ENCODE measurements around the gene PPP1R15A.
A peak's percentile ranks its signal among the peaks of the same experiment; 100 is the strongest.
"Not testable (repeated sequence)": the region's sequence is repeated elsewhere in the genome, so short reads cannot be mapped to it uniquely, and the experiment has no call there.

PPP1R15A gene

GRCh38 chr19:48881741-48882657 is 9.8 kb downstream of the PPP1R15A start:
- Mint-ChIP-seq H3K9me3 (no peaks in the 10 kb centered on the region), H3K27me3 (no peaks in the 10 kb centered on the region), H3K4me3 (no peak overlapping the region), H3K4me1 (peaks cover 10 to 19% of the 10 kb centered on the region in 2 donors), H3K36me3 (peaks cover 11 to 20% of the 10 kb centered on the region in 2 donors), H3K27ac (no peak overlapping the region)
- no peak for DNase-seq
- peak; percentile 49 to 69 for ATAC-seq (replicated peaks)

GRCh38 chr19:48883726-48884125 is 11.5 kb downstream of the PPP1R15A start:
- Mint-ChIP-seq H3K9me3 (no peaks in the 10 kb centered on the region), H3K4me3 (no peak overlapping the region)
- DNase-seq = no peak

GRCh38 chr19:48887861-48888612 is 15.8 kb downstream of the PPP1R15A start:
- ATAC-seq (replicated peaks) (no peak), DNase-seq (no peak)
- no peaks in the 10 kb centered on the region for H3K9me3 Mint-ChIP-seq
- no peak overlapping the region for H3K4me3 Mint-ChIP-seq
- no peaks in the 10 kb centered on the region for H3K36me3 Mint-ChIP-seq
- peaks cover 7 to 22% of the 10 kb centered on the region in 2 donors for H3K27me3 Mint-ChIP-seq
- H3K4me1 Mint-ChIP-seq = peaks cover 0 to 4% of the 10 kb centered on the region in 2 donors
- H3K27ac Mint-ChIP-seq = no peak overlapping the region

More at GRCh38 chr19:48883726-48884125, 11.5 kb downstream of the PPP1R15A start:
- no peak for ATAC-seq (replicated peaks)
- no peak overlapping the region for H3K27ac Mint-ChIP-seq
- peaks cover 5 to 6% of the 10 kb centered on the region in 2 donors for H3K4me1 Mint-ChIP-seq
- peaks cover 0 to 3% of the 10 kb centered on the region in 2 donors for H3K27me3 Mint-ChIP-seq
- H3K36me3 Mint-ChIP-seq = peaks cover 0 to 4% of the 10 kb centered on the region in 2 donors

GRCh38 chr19:48889496-48889895 is 17.3 kb downstream of the PPP1R15A start:
- not testable (repeated sequence) for H3K9me3 Mint-ChIP-seq; H3K27ac Mint-ChIP-seq; DNase-seq; H3K4me1 Mint-ChIP-seq; H3K36me3 Mint-ChIP-seq; ATAC-seq (replicated peaks); H3K4me3 Mint-ChIP-seq
- H3K27me3 Mint-ChIP-seq = peaks cover 18 to 26% of the 10 kb centered on the region in 2 donors

- ATAC-seq (replicated peaks) (no peak), DNase-seq (no peak)
- Mint-ChIP-seq H3K36me3 (no peaks in the 10 kb centered on the region), H3K27ac (no peak overlapping the region), H3K4me3 (no peak overlapping the region), H3K4me1 (peaks cover 8% of the 10 kb centered on the region in 2 donors), H3K9me3 (no peaks in the 10 kb centered on the region), H3K27me3 (peaks cover 28 to 34% of the 10 kb centered on the region in 2 donors)
Observed at GRCh38 chr19:48890551-48890950, 18.3 kb downstream of the PPP1R15A start.

- no peak overlapping the region for H3K27ac Mint-ChIP-seq
- no peak for ATAC-seq (replicated peaks)
- peaks cover 16 to 33% of the 10 kb centered on the region in 2 donors for H3K4me1 Mint-ChIP-seq
- peaks cover 45 to 49% of the 10 kb centered on the region in 2 donors for H3K27me3 Mint-ChIP-seq
- no peak for DNase-seq
- peaks cover 2 to 4% of the 10 kb centered on the region in 2 donors for H3K36me3 Mint-ChIP-seq
- no peaks in the 10 kb centered on the region for H3K9me3 Mint-ChIP-seq
- peak overlapping the region; percentile 71 to 75 for H3K4me3 Mint-ChIP-seq
Observed at GRCh38 chr19:48895226-48895625, 23.0 kb downstream of the PPP1R15A start.

GRCh38 chr19:48896191-48896720 is 24.0 kb downstream of the PPP1R15A start:
- H3K4me3 Mint-ChIP-seq = peak overlapping the region; percentile 71 to 75
- H3K27ac Mint-ChIP-seq = no peak overlapping the region
- H3K36me3 Mint-ChIP-seq = peaks cover 3 to 8% of the 10 kb centered on the region in 2 donors
- H3K27me3 Mint-ChIP-seq = peaks cover 40 to 42% of the 10 kb centered on the region in 2 donors
- no peaks in the 10 kb centered on the region for H3K9me3 Mint-ChIP-seq
- ATAC-seq (replicated peaks) (peak; percentile 30 to 31), DNase-seq (no peak)
- peaks cover 19 to 43% of the 10 kb centered on the region in 2 donors for H3K4me1 Mint-ChIP-seq

- H3K27me3 Mint-ChIP-seq = peaks cover 32 to 42% of the 10 kb centered on the region in 2 donors
- H3K9me3 Mint-ChIP-seq = no peaks in the 10 kb centered on the region
- H3K4me3 Mint-ChIP-seq = no peak overlapping the region
- H3K36me3 Mint-ChIP-seq = peaks cover 7 to 12% of the 10 kb centered on the region in 2 donors
- peaks cover 17 to 50% of the 10 kb centered on the region in 2 donors for H3K4me1 Mint-ChIP-seq
- ATAC-seq (replicated peaks) (no peak), DNase-seq (no peak)
- H3K27ac Mint-ChIP-seq = no peak overlapping the region
Observed at GRCh38 chr19:48897181-48897580, 25.0 kb downstream of the PPP1R15A start.

- Mint-ChIP-seq H3K4me1 (peaks cover 21 to 56% of the 10 kb centered on the region in 2 donors), H3K27me3 (peaks cover 22 to 32% of the 10 kb centered on the region in 2 donors), H3K27ac (peak overlapping the region; percentile 95), H3K36me3 (peaks cover 13 to 24% of the 10 kb centered on the region in 2 donors), H3K4me3 (peak overlapping the region; percentile 96 to 100)
- ATAC-seq (replicated peaks); H3K9me3 Mint-ChIP-seq; DNase-seq: not testable (repeated sequence)
Observed at GRCh38 chr19:48899386-48899749, 27.1 kb downstream of the PPP1R15A start.

- peaks cover 17 to 29% of the 10 kb centered on the region in 2 donors for H3K36me3 Mint-ChIP-seq
- peak; percentile 97 to 99 for ATAC-seq (replicated peaks)
Observed at GRCh38 chr19:48899781-48900476, 27.7 kb downstream of the PPP1R15A start, which contains the start of gene NUCB1. Gene NUCB1, plus strand, starts transcription at chr19:48900312. Its CDS starts 485 bp downstream, at chr19:48900797.

GRCh38 chr19:48900477-48901406 is 28.5 kb downstream of the PPP1R15A start:
- ATAC-seq (replicated peaks) = peak in 1 of 2 donors; percentile 10
- peaks cover 16 to 46% of the 10 kb centered on the region in 2 donors for H3K4me1 Mint-ChIP-seq
- peak overlapping the region; percentile 96 to 100 for H3K4me3 Mint-ChIP-seq
- H3K9me3 Mint-ChIP-seq = no peaks in the 10 kb centered on the region
- H3K27me3 Mint-ChIP-seq = peaks cover 13 to 19% of the 10 kb centered on the region in 2 donors
- no peak for DNase-seq
- H3K27ac Mint-ChIP-seq = peak overlapping the region; percentile 95
- H3K36me3 Mint-ChIP-seq = peaks cover 24 to 36% of the 10 kb centered on the region in 2 donors

More at GRCh38 chr19:48899781-48900476, 27.7 kb downstream of the PPP1R15A start, which contains the start of gene NUCB1:
- Mint-ChIP-seq H3K27me3 (peaks cover 18 to 27% of the 10 kb centered on the region in 2 donors), H3K4me3 (peak within 1 kb of the TSS; percentile 96 to 100), H3K27ac (peak within 1 kb of the TSS; percentile 95), H3K9me3 (no peaks in the 10 kb centered on the region), H3K4me1 (peaks cover 18 to 52% of the 10 kb centered on the region in 2 donors)
- DNase-seq = peak; percentile 95

- peaks cover 12 to 34% of the 10 kb centered on the region in 2 donors for H3K4me1 Mint-ChIP-seq
Observed at GRCh38 chr19:48902291-48902690, 30.1 kb downstream of the PPP1R15A start.

More at GRCh38 chr19:48902291-48902690, 30.1 kb downstream of the PPP1R15A start:
- peaks cover 28 to 41% of the 10 kb centered on the region in 2 donors for H3K36me3 Mint-ChIP-seq
- not testable (repeated sequence) for H3K27me3 Mint-ChIP-seq; H3K4me3 Mint-ChIP-seq; H3K9me3 Mint-ChIP-seq; H3K27ac Mint-ChIP-seq; DNase-seq; ATAC-seq (replicated peaks)
